Epithelial cell of proximal tubule (primary cell): ENCODE data around the gene CORO2B. TPM values are rescaled to one million over a fixed set of nuclear protein-coding genes. Genes with fewer than 3 reads are reported as not detected.

Experiments used
- DNase-seq: peaks from one replicate; pipeline ENCODE4 v3.0.0-alpha.2; 2011; ENCODE audit warnings: low read depth
- H3K4me3 ChIP-seq: 2 replicates; pipeline ENCODE4 v1.5.1; 2011; ENCODE audit warnings: low read depth, mild to moderate bottlenecking, low read length
- total RNA-seq: library from RNA; depleted of rRNA; stranded (reverse); fragments of >200 nt; gene quantifications from 2 replicates; pipeline ENCODE4 v1.2.3, GENCODE V29; 2015
- TF ChIP-seq, protein P1 (sequence below): conservative IDR thresholded peaks from 2 replicates; pipeline ENCODE4 v1.5.1; 2012; ENCODE audit warnings: low read depth, mild to moderate bottlenecking, low read length

CORO2B gene
- total RNA-seq, 1 donor from 2014 or later, result 18.3 TPM

- TF ChIP-seq, protein P1, sequence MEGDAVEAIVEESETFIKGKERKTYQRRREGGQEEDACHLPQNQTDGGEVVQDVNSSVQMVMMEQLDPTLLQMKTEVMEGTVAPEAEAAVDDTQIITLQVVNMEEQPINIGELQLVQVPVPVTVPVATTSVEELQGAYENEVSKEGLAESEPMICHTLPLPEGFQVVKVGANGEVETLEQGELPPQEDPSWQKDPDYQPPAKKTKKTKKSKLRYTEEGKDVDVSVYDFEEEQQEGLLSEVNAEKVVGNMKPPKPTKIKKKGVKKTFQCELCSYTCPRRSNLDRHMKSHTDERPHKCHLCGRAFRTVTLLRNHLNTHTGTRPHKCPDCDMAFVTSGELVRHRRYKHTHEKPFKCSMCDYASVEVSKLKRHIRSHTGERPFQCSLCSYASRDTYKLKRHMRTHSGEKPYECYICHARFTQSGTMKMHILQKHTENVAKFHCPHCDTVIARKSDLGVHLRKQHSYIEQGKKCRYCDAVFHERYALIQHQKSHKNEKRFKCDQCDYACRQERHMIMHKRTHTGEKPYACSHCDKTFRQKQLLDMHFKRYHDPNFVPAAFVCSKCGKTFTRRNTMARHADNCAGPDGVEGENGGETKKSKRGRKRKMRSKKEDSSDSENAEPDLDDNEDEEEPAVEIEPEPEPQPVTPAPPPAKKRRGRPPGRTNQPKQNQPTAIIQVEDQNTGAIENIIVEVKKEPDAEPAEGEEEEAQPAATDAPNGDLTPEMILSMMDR, result no peak
- H3K4me3 ChIP-seq, result no peak overlapping the region
Observed at GRCh38 chr15:68763063-68763462, 184.3 kb downstream of the CORO2B start.

GRCh38 chr15:68764090-68764489 lies 185.3 kb downstream of the CORO2B start:
- H3K4me3 ChIP-seq, result no peak overlapping the region
- TF ChIP-seq, protein P1, result no peak
- DNase-seq, result no peak

More at GRCh38 chr15:68763063-68763462, 184.3 kb downstream of the CORO2B start:
- no peak for DNase-seq

DNA sequence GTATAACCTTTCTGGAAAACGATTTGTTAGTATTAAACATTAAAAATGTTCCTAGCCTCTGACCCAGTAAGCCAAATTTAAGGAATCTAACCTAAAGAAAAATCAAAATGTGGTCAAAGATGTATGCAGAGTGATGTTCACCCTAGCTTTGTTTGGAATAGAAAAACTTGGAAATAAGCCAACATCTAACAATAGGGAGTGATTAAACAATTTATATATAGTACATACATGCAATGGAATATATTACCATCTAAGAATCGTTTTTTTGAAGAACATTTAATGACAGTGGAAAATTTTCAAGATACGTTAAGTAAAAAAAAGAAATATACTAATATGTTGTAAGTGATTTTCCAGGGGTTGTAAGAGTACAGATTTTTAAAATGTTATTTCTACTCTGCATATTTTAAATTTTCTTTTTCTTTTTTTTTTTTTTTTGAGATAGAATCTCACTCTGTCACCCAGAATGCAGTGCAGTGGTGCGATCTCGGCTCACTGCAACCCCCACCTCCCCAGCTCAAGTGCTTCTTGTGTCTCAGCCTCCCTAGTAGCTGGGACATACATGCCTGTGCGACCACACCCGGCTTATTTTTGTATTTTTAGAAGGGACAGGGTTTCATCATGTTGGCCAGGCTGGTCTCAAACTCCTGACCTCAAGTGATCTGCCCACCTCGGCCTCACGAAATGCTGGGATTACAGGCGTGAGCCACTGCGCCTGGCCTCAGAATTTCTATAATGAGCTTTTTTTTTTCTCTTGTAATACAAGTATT lies 187.0 kb downstream of the CORO2B start:
- no peak overlapping the region for H3K4me3 ChIP-seq
- DNase-seq, result no peak
- TF ChIP-seq, protein P1, result no peak

DNA sequence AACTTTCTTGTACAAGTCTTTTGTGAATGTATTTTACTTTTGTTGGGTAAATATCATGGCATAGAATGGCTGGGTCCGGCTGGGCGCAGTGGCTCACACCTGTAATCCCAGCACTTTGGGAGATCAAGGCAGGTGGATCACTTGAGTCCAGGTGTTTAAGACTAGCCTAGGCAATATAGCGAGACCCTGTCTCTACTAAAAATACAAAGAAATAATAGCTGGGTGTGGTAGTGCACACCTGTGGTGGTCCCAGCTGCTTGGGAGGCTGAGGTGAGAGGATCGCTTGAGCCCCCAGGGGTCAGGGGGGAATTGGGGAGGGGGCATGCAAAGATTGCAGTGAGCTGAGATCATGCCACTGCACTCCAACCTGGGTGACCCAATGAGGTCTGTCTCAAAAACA lies 189.0 kb downstream of the CORO2B start:
- TF ChIP-seq, protein P1, result no peak
- DNase-seq, result no peak

GRCh38 chr15:68768321-68768720 lies 189.5 kb downstream of the CORO2B start:
- TF ChIP-seq, protein P1, result no peak
- no peak for DNase-seq
- no peak overlapping the region for H3K4me3 ChIP-seq

More for the DNA sequence above, 189.0 kb downstream of the CORO2B start:
- no peak overlapping the region for H3K4me3 ChIP-seq

GRCh38 chr15:68769702-68770101 lies 190.9 kb downstream of the CORO2B start:
- DNase-seq, result no peak
- no peak overlapping the region for H3K4me3 ChIP-seq
- TF ChIP-seq, protein P1, result no peak

DNA sequence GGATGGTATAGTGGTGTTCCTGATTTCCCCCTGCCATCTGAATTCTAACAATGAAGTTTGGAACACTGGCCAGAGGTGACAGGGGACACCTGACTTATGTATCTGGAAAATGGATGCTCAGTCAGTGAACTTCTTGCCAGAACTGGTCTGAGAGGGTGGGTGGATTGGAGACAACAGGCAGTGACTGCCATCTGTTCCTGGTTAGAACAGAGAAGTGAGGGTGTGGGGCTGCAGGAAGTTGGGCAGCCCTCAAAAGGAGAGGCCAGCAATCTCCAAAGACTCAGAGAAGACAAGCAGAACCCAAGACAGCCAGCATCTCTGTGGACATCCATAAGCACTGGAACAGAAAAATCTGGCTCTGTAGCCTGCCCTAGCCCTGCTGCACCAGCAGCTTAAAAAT lies 191.4 kb downstream of the CORO2B start:
- H3K4me3 ChIP-seq, result no peak overlapping the region
- no peak for DNase-seq
- TF ChIP-seq, protein P1, result no peak
